Glomerular visceral epithelial cell (primary cell): Measurements from ENCODE around the gene CDH20.

Experiments
- DNase-seq: peaks from one replicate; pipeline ENCODE4 v3.0.0-alpha.2; 2016; ENCODE audit errors: extremely low spot score

The CDH20 gene

GRCh38 chr18:61426492-61427053 lies 93.3 kb downstream of the CDH20 start:
- no peak for DNase-seq

- DNase-seq, result no peak
Measured at GRCh38 chr18:61428266-61428665, 95.0 kb downstream of the CDH20 start.

- no peak for DNase-seq
Measured at GRCh38 chr18:61432590-61432989, 99.4 kb downstream of the CDH20 start.

GRCh38 chr18:61435064-61435652 lies 101.9 kb downstream of the CDH20 start:
- DNase-seq, result peak; percentile 26

- DNase-seq, result no peak
Measured at GRCh38 chr18:61443081-61443725, 110.0 kb downstream of the CDH20 start.

- no peak for DNase-seq
Measured at GRCh38 chr18:61448316-61448715, 115.1 kb downstream of the CDH20 start.

GRCh38 chr18:61459896-61460648 lies 126.8 kb downstream of the CDH20 start:
- DNase-seq, result no peak

GRCh38 chr18:61464551-61465142 lies 131.4 kb downstream of the CDH20 start:
- DNase-seq, result peak; percentile 33

GRCh38 chr18:61466736-61467135 lies 133.5 kb downstream of the CDH20 start:
- no peak for DNase-seq

GRCh38 chr18:61470031-61470674 lies 136.9 kb downstream of the CDH20 start:
- DNase-seq, result no peak

GRCh38 chr18:61471541-61471940 lies 138.3 kb downstream of the CDH20 start:
- no peak for DNase-seq

GRCh38 chr18:61471942-61472341 lies 138.7 kb downstream of the CDH20 start:
- no peak for DNase-seq

GRCh38 chr18:61474341-61474740 lies 141.1 kb downstream of the CDH20 start:
- DNase-seq, result no peak

- DNase-seq, result no peak
Measured at GRCh38 chr18:61474918-61475317, 141.7 kb downstream of the CDH20 start.

- no peak for DNase-seq
Measured at GRCh38 chr18:61475931-61476330, 142.7 kb downstream of the CDH20 start.

GRCh38 chr18:61489334-61489733 lies 156.1 kb downstream of the CDH20 start:
- DNase-seq, result no peak

- no peak for DNase-seq
Measured at GRCh38 chr18:61496374-61496773, 163.1 kb downstream of the CDH20 start.

- no peak for DNase-seq
Measured at GRCh38 chr18:61497422-61497821, 164.2 kb downstream of the CDH20 start.

GRCh38 chr18:61502472-61502871 lies 169.2 kb downstream of the CDH20 start:
- DNase-seq, result peak; percentile 50

GRCh38 chr18:61503688-61504087 lies 170.5 kb downstream of the CDH20 start:
- DNase-seq, result no peak

- DNase-seq, result peak; percentile 74
Measured at GRCh38 chr18:61528961-61529360, 195.7 kb downstream of the CDH20 start.

- no peak for DNase-seq
Measured at GRCh38 chr18:61530681-61531080, 197.5 kb downstream of the CDH20 start.
